HepG2 (cell line): Measurements from ENCODE around the gene BEST2. TPM values are rescaled to one million over a fixed set of nuclear protein-coding genes. Genes with fewer than 3 reads are reported as not detected.

Experiments used
- ATAC-seq: fragments of 200-7000 bp; cut with Tn5 transposase; 3 replicates; pipeline ENCODE4 v1.9.1; 2020; ENCODE audit warnings: mild to moderate bottlenecking, moderate library complexity
- BruUV-seq: library from RNA; stranded (reverse); fragments of 400-500 nt; replicated peaks from 2 replicates; lab custom pipeline; 2021; lab: Mats Ljungman, UMichigan
- CTCF ChIA-PET: fragments of 300-600 bp; formaldehyde crosslinking; extraction: SDS; loops from one replicate; lab custom pipeline; 2021; ENCODE audit warnings: low total read pairs, inconsistent platforms, low intra/inter-chr PET ratio; lab: Yijun Ruan, JAX
- POLR2A ChIA-PET: fragments of 350-600 bp; sonication (Branson Sonifier 250); formaldehyde crosslinking; loops from one replicate; lab custom pipeline; 2020; ENCODE audit warnings: antibody characterized with exemption, inconsistent platforms; lab: Yijun Ruan, JAX
- DNase-seq: peaks from one replicate; pipeline ENCODE4 v3.0.0-alpha.2; 2015; ENCODE audit warnings: low spot score
- FAIRE-seq: peaks from 3 replicates; lab custom pipeline; 2011; peaks lifted over from hg19 to GRCh38; lab: Jason Lieb, UNC
- H2AFZ ChIP-seq: one replicate; pipeline ENCODE4 v1.6.1; 2011; ENCODE audit warnings: low read length, inconsistent platforms
- H3K27ac ChIP-seq: fragments of 300-600 bp; 3 replicates; pipeline ENCODE4 v1.8.0; 2011; ENCODE audit warnings: mixed run types, mild to moderate bottlenecking, mixed read lengths, low read length, inconsistent platforms; ENCODE audit not compliant: insufficient read depth; ENCODE audit errors: extremely low read length
- H3K27me3 ChIP-seq, 2 experiments: fragments of 200-600 bp in 1 of 2; 2 replicates in 1 of 2; 3 replicates in 1 of 2; pipeline versions ENCODE4 v1.6.0 to v1.8.0; 2011; ENCODE audit warnings: low read length in 2 of 2, mild to moderate bottlenecking in 2 of 2, moderate library complexity in 2 of 2, inconsistent platforms in 1 of 2; ENCODE audit not compliant: insufficient read depth in 2 of 2, control insufficient read depth in 1 of 2
- H3K36me3 ChIP-seq, 2 experiments: fragments of 200-600 bp in 1 of 2; replicated peaks in 1 of 2; 2 replicates in 1 of 2; 3 replicates in 1 of 2; pipeline versions ENCODE4 v1.5.1 to v1.8.0; 2011; ENCODE audit warnings: low read length in 2 of 2, inconsistent platforms in 1 of 2; ENCODE audit not compliant: insufficient read depth in 2 of 2, control insufficient read depth in 1 of 2
- H3K4me1 ChIP-seq: 2 replicates; pipeline ENCODE4 v1.5.1; 2012; ENCODE audit warnings: low read length, inconsistent platforms; ENCODE audit not compliant: insufficient read depth
- H3K4me2 ChIP-seq: 2 replicates; pipeline ENCODE4 v1.6.0; 2011; ENCODE audit warnings: low read depth, low read length, inconsistent platforms
- H3K4me3 ChIP-seq, 3 experiments: fragments of 200-600 bp in 1 of 3; sonication (generic), shearing (Covaris generic) in 1 of 3; replicated peaks in 1 of 3; 2 replicates each; pipeline ENCODE4 v1.5.1; 2011 to 2016; ENCODE audit warnings: low read length in 3 of 3, inconsistent platforms in 2 of 3, low read depth in 2 of 3, mild to moderate bottlenecking in 2 of 3, control low read depth in 1 of 3, mixed read lengths in 1 of 3; ENCODE audit not compliant: insufficient read depth in 1 of 3
- H3K79me2 ChIP-seq: one replicate; pipeline ENCODE4 v1.6.1; 2011; ENCODE audit warnings: low read length, inconsistent platforms; ENCODE audit not compliant: insufficient read depth
- H3K9ac ChIP-seq: 2 replicates; pipeline ENCODE4 v1.6.0; 2011; ENCODE audit warnings: mild to moderate bottlenecking, low read depth, low read length, inconsistent platforms; ENCODE audit not compliant: insufficient read depth
- H3K9me3 ChIP-seq: 2 replicates; pipeline ENCODE4 v1.5.1; 2012; ENCODE audit warnings: mild to moderate bottlenecking, low read length
- H4K20me1 ChIP-seq: 2 replicates; pipeline ENCODE4 v1.6.0; 2011; ENCODE audit warnings: inconsistent platforms, mild to moderate bottlenecking, low read length, moderate library complexity; ENCODE audit not compliant: insufficient read depth
- ATF7 ChIP-seq, 2 experiments: fragments of 450-650 bp in 1 of 2; sonication (generic) in 1 of 2; formaldehyde crosslinking in 1 of 2; IDR thresholded peaks; 2 replicates each; pipeline versions ENCODE4 v1.4.0 to v1.6.1; 2016 to 2020; ENCODE audit warnings: antibody characterized with exemption in 1 of 2, mild to moderate bottlenecking in 1 of 2, missing genetic modification reagents in 1 of 2
- CTCF ChIP-seq: sonication (generic); formaldehyde crosslinking; IDR thresholded peaks from 2 replicates; pipeline ENCODE4 v1.5.0; 2020; ENCODE audit warnings: mild to moderate bottlenecking, missing genetic modification reagents, moderate library complexity
- KLF12 ChIP-seq: sonication (generic); formaldehyde crosslinking; IDR thresholded peaks from 2 replicates; pipeline ENCODE4 v1.4.0; 2020; ENCODE audit warnings: missing genetic modification reagents, borderline replicate concordance
- ZNF414 ChIP-seq: sonication (generic); formaldehyde crosslinking; IDR thresholded peaks from 2 replicates; pipeline ENCODE4 v1.5.0; 2020; ENCODE audit warnings: missing genetic modification reagents
- ZNF614 ChIP-seq: IDR thresholded peaks from 2 replicates; pipeline ENCODE4 v1.6.1; 2018; ENCODE audit warnings: missing biosample characterization, missing genetic modification reagents, inconsistent platforms, borderline replicate concordance
- ZNF644 ChIP-seq: IDR thresholded peaks from 2 replicates; pipeline ENCODE4 v1.6.1; 2016; ENCODE audit warnings: low read depth
- WGBS: methylation state at CpG from one replicate; pipeline ENCODE4 v1.1.6; 2017; ENCODE audit warnings: low lambda C conversion rate; 5-methylcytosine and 5-hydroxymethylcytosine counted together
- in situ Hi-C: cut with HindIII; loops from 2 replicates; pipeline ENCODE4 v1.10.0; 2017; ENCODE audit warnings: low pct_unique_long_range_greater_than_20kb; ENCODE audit not compliant: extremely low pct_ligation_motif_present
- intact Hi-C: fragments of 100-400 bp; cut with micrococcal nuclease; formaldehyde crosslinking; loops from one replicate; pipeline ENCODE4 v1.10.0; 2022; ENCODE audit not compliant: unreplicated experiment
- polyA plus RNA-seq, 8 experiments: library from polyadenylated mRNA; depleted of rRNA in 3 of 8; stranded (reverse) in 7 of 8; unstranded in 1 of 8; fragments of >200 nt; fragmentation: Illumina TruSeq in 4 of 8; extraction: Trizol in 4 of 8; gene quantifications; 2 replicates each; pipeline versions ENCODE4 v1.2.1 to v1.2.3, GENCODE V29; 2011 to 2016; ENCODE audit warnings: low read depth in 4 of 8, missing spikeins in 1 of 8, mixed read lengths in 1 of 8; ENCODE audit not compliant: insufficient read depth in 1 of 8
- total RNA-seq, 5 experiments: library from RNA; depleted of rRNA; stranded (reverse); fragments of >200 nt; fragmentation: Illumina TruSeq; extraction: Trizol; gene quantifications; 2 replicates each; pipeline ENCODE4 v1.2.3, GENCODE V29; 2016; ENCODE audit warnings: low read depth in 1 of 5

Gene BEST2
- total and polyA plus RNA-seq, 2 of the 13 experiments (the other 11 are each of a cell fraction or from before 2014, with no cell fraction given) = not detected

- Histone ChIP-seq H3K79me2 (no peaks in the 10 kb centered on the region), H3K27ac (no peak overlapping the region), H3K4me2 (no peak overlapping the region), H4K20me1 (no peaks in the 10 kb centered on the region), H3K4me3 (no peak overlapping the region), H3K27me3 (no peaks in the 10 kb centered on the region), H3K9me3 (no peaks in the 10 kb centered on the region), H3K36me3 (no peaks in the 10 kb centered on the region), H3K4me1 (peaks cover 17% of the 10 kb centered on the region)
- ATAC-seq (no peak), DNase-seq (no peak)
- in situ Hi-C loops (loop anchor here (5.0 kb wide), 1 partner anchor 64 kb away; the partner anchor contains the start of gene MAST1), intact Hi-C loops (no loop called here)
- BruUV-seq = no TSS peak
- POLR2A ChIA-PET = interaction anchor here (1.0 to 2.0 kb wide), 2 partner anchors 9 to 17 kb away, joined by 4 to 8 read pairs; partner anchors contain the start of gene JUNB
- WGBS = 92% methylated on average over 2 of the region's 2 CpGs
- TF ChIP-seq KLF12 (CRISPR knock-in tag) (no peak), ZNF414 (no peak), ATF7 (IDR thresholded peaks at IDR 0.05) (peak; percentile 73), ATF7 (CRISPR knock-in tag; IDR thresholded peaks at IDR 0.05) (no peak), CTCF (CRISPR knock-in tag) (peak; percentile 30; the same call in 1 of the 2 replicates), ZNF644 (CRISPR knock-in tag) (no peak), ZNF614 (CRISPR knock-in tag) (no peak)
- TF ChIP-seq, all 625 proteins: peak for 2
- CTCF ChIA-PET = interaction anchor here (1.6 kb wide), 1 partner anchor 23 kb away, joined by 5 read pairs; no protein-coding TSS in a partner anchor
- H2AFZ ChIP-seq = no peak overlapping the region
- no peak overlapping the region for H3K9ac ChIP-seq
- FAIRE-seq = peak; percentile 54
Observed at GRCh38 chr19:12773571-12773970, 22.0 kb downstream of the BEST2 start.
